Measurements from ENCODE around the gene ARMC12.

ARMC12 gene

GRCh38 chr6:35781290-35781689, 44.5 kb downstream of the ARMC12 start:
- no peaks in the 10 kb centered on the region for H3K27me3 ChIP-seq (ENCODE audit: insufficient read depth, poor library complexity, severe bottlenecking)
- DNase-seq (ENCODE audit: low read depth in 1 of 2, low spot score in 1 of 2) = no peak
- no peak for TF ChIP-seq GABPA (IDR thresholded peaks at IDR 0.05; ENCODE audit: low read depth)
- TF ChIP-seq SPI1 (IDR thresholded peaks at IDR 0.05; ENCODE audit: borderline replicate concordance, low read depth) = no peak
- no peak for TF ChIP-seq CTCF (IDR thresholded peaks at IDR 0.05; ENCODE audit: insufficient read depth, low read length)
- TF ChIP-seq REST (IDR thresholded peaks at IDR 0.05; ENCODE audit: insufficient replicate concordance, low read depth) = no peak
- no peak for TF ChIP-seq POLR2AphosphoS5 (IDR thresholded peaks at IDR 0.05; ENCODE audit: low read depth)
- no peak overlapping the region for H3K27ac ChIP-seq (replicated peaks)
- no peak overlapping the region for H3K4me3 ChIP-seq (replicated peaks; ENCODE audit: insufficient read depth, low read length)

- no peak overlapping the region for H3K4me3 ChIP-seq (replicated peaks; ENCODE audit: insufficient read depth, low read length)
- no peak overlapping the region for H3K27ac ChIP-seq (replicated peaks)
- H3K27me3 ChIP-seq (ENCODE audit: insufficient read depth, poor library complexity, severe bottlenecking) = peaks cover 8% of the 10 kb centered on the region
- no peak for TF ChIP-seq GABPA (IDR thresholded peaks at IDR 0.05; ENCODE audit: low read depth)
- no peak for TF ChIP-seq POLR2AphosphoS5 (IDR thresholded peaks at IDR 0.05; ENCODE audit: low read depth)
- no peak for TF ChIP-seq REST (IDR thresholded peaks at IDR 0.05; ENCODE audit: insufficient replicate concordance, low read depth)
- no peak for DNase-seq (ENCODE audit: low read depth in 1 of 2, low spot score in 1 of 2)
Observed at GRCh38 chr6:35782424-35782823, 45.6 kb downstream of the ARMC12 start.

- DNase-seq (ENCODE audit: low read depth in 1 of 2, low spot score in 1 of 2) = no peak
- H3K27ac ChIP-seq (replicated peaks) = no peak overlapping the region
- H3K27me3 ChIP-seq (ENCODE audit: insufficient read depth, poor library complexity, severe bottlenecking) = peaks cover 16% of the 10 kb centered on the region
- no peak overlapping the region for H3K4me3 ChIP-seq (replicated peaks; ENCODE audit: insufficient read depth, low read length)
- TF ChIP-seq GABPA (IDR thresholded peaks at IDR 0.05; ENCODE audit: low read depth) = no peak
- no peak for TF ChIP-seq CTCF (IDR thresholded peaks at IDR 0.05; ENCODE audit: insufficient read depth, low read length)
- TF ChIP-seq SPI1 (IDR thresholded peaks at IDR 0.05; ENCODE audit: borderline replicate concordance, low read depth) = no peak
- TF ChIP-seq POLR2AphosphoS5 (IDR thresholded peaks at IDR 0.05; ENCODE audit: low read depth) = no peak
- TF ChIP-seq REST (IDR thresholded peaks at IDR 0.05; ENCODE audit: insufficient replicate concordance, low read depth) = no peak
Observed at GRCh38 chr6:35784200-35784599, 47.4 kb downstream of the ARMC12 start.

- no peak for TF ChIP-seq CTCF (IDR thresholded peaks at IDR 0.05; ENCODE audit: insufficient read depth, low read length)
- TF ChIP-seq REST (IDR thresholded peaks at IDR 0.05; ENCODE audit: insufficient replicate concordance, low read depth) = no peak
- no peak for TF ChIP-seq SPI1 (IDR thresholded peaks at IDR 0.05; ENCODE audit: borderline replicate concordance, low read depth)
- TF ChIP-seq GABPA (IDR thresholded peaks at IDR 0.05; ENCODE audit: low read depth) = no peak
- TF ChIP-seq POLR2AphosphoS5 (IDR thresholded peaks at IDR 0.05; ENCODE audit: low read depth) = no peak
- peaks cover 32% of the 10 kb centered on the region for H3K27me3 ChIP-seq (ENCODE audit: insufficient read depth, poor library complexity, severe bottlenecking)
Observed at GRCh38 chr6:35786272-35786671, 49.4 kb downstream of the ARMC12 start.

More at GRCh38 chr6:35786272-35786671, 49.4 kb downstream of the ARMC12 start:
- Histone ChIP-seq H3K27ac (replicated peaks) (no peak overlapping the region), H3K4me3 (replicated peaks; ENCODE audit: insufficient read depth, low read length) (no peak overlapping the region)
- DNase-seq (ENCODE audit: low read depth in 1 of 2, low spot score in 1 of 2) = no peak
